ENCODE measurements around the gene MMP21.

DNA sequence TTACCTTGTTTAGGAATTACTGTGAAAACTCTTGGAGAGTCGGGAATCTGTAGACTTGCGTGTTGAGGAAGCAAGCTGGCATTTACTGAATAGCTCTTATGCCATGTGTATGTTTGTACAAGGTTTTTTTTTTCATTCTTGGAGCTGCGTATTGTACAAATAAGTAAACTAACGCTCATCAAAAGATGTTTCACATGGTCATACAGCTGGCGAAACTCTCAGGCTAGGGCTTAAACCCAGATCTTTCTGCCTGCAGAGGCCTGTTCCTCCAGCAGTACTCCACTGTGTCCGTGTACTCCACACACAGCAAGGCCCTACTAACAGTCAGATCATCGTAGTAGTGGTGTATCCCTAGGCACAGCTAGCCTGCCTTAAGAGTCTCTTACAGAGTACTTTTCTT lies 48.7 kb downstream of the MMP21 start:
- TF ChIP-seq, protein P1, sequence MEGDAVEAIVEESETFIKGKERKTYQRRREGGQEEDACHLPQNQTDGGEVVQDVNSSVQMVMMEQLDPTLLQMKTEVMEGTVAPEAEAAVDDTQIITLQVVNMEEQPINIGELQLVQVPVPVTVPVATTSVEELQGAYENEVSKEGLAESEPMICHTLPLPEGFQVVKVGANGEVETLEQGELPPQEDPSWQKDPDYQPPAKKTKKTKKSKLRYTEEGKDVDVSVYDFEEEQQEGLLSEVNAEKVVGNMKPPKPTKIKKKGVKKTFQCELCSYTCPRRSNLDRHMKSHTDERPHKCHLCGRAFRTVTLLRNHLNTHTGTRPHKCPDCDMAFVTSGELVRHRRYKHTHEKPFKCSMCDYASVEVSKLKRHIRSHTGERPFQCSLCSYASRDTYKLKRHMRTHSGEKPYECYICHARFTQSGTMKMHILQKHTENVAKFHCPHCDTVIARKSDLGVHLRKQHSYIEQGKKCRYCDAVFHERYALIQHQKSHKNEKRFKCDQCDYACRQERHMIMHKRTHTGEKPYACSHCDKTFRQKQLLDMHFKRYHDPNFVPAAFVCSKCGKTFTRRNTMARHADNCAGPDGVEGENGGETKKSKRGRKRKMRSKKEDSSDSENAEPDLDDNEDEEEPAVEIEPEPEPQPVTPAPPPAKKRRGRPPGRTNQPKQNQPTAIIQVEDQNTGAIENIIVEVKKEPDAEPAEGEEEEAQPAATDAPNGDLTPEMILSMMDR (IDR thresholded peaks at IDR 0.05) = no peak
- no peak for TF ChIP-seq POLR2A (IDR thresholded peaks at IDR 0.05)
